ENCODE data around the gene FAIM2. TPM values are rescaled to one million over a fixed set of nuclear protein-coding genes. Genes with fewer than 3 reads are reported as not detected.

Gene FAIM2
- polyA plus RNA-seq, 1 donor from 2014 or later, result 5.3 TPM

- TF ChIP-seq EZH2 (IDR thresholded peaks at IDR 0.05; ENCODE audit: borderline replicate concordance, insufficient read depth, low read length, poor library complexity, severe bottlenecking), result no peak
- TF ChIP-seq POLR2AphosphoS5 (IDR thresholded peaks at IDR 0.05), result no peak
- TF ChIP-seq RAD21 (conservative IDR thresholded peaks at IDR 0.05), result no peak
- no peak for TF ChIP-seq TAF1 (IDR thresholded peaks at IDR 0.05; ENCODE audit: low read depth)
- TF ChIP-seq SMC3 (conservative IDR thresholded peaks at IDR 0.05; ENCODE audit: poor library complexity), result no peak
- no peak for TF ChIP-seq MXI1 (conservative IDR thresholded peaks at IDR 0.05; ENCODE audit: poor library complexity, severe bottlenecking)
- no peak for TF ChIP-seq REST (IDR thresholded peaks at IDR 0.05; ENCODE audit: borderline replicate concordance)
- Histone ChIP-seq H3K9me2 (ENCODE audit: insufficient read depth, low read length) (no peaks in the 10 kb centered on the region), H3K27me3 (ENCODE audit: insufficient read depth, low read depth, low read length) (no peaks in the 10 kb centered on the region), H3K79me2 (replicated peaks; ENCODE audit: insufficient read depth, low read length) (no peaks in the 10 kb centered on the region), H3K4me2 (ENCODE audit: low read length) (no peak overlapping the region), H3K9me3 (ENCODE audit: low read length) (no peaks in the 10 kb centered on the region), H3K27ac (ENCODE audit: low read length) (no peak overlapping the region), H3K9ac (ENCODE audit: low read length) (no peak overlapping the region), H3K4me3 (ENCODE audit: low read length) (no peak overlapping the region), H2AFZ (ENCODE audit: low read depth, low read length) (no peak overlapping the region), H3F3A (ENCODE audit: insufficient read depth, low read length, poor library complexity, severe bottlenecking) (no peaks in the 10 kb centered on the region), H4K20me1 (ENCODE audit: insufficient read depth) (no peaks in the 10 kb centered on the region), H3K36me3 (ENCODE audit: insufficient read depth, low read length) (no peaks in the 10 kb centered on the region)
These were observed 25.7 kb downstream of the FAIM2 start for GRCh38 chr12:49878021-49878420.

GRCh38 chr12:49877066-49877465 is 26.6 kb downstream of the FAIM2 start:
- H3K79me2 ChIP-seq (replicated peaks; ENCODE audit: insufficient read depth, low read length), result no peaks in the 10 kb centered on the region
- H3K9me2 ChIP-seq (ENCODE audit: insufficient read depth, low read length), result no peaks in the 10 kb centered on the region
- no peaks in the 10 kb centered on the region for H3K9me3 ChIP-seq (ENCODE audit: low read length)
- no peaks in the 10 kb centered on the region for H3F3A ChIP-seq (ENCODE audit: insufficient read depth, low read length, poor library complexity, severe bottlenecking)
- H4K20me1 ChIP-seq (ENCODE audit: insufficient read depth), result no peaks in the 10 kb centered on the region
- H3K27ac ChIP-seq (ENCODE audit: low read length), result no peak overlapping the region
- no peak overlapping the region for H2AFZ ChIP-seq (ENCODE audit: low read depth, low read length)
- no peak overlapping the region for H3K9ac ChIP-seq (ENCODE audit: low read length)
- no peaks in the 10 kb centered on the region for H3K36me3 ChIP-seq (ENCODE audit: insufficient read depth, low read length)
- no peak overlapping the region for H3K4me3 ChIP-seq (ENCODE audit: low read length)
- TF ChIP-seq RAD21 (conservative IDR thresholded peaks at IDR 0.05) (no peak), EZH2 (IDR thresholded peaks at IDR 0.05; ENCODE audit: borderline replicate concordance, insufficient read depth, low read length, poor library complexity, severe bottlenecking) (no peak), CTCF (IDR thresholded peaks at IDR 0.05; ENCODE audit: poor library complexity, severe bottlenecking) (no peak), MXI1 (conservative IDR thresholded peaks at IDR 0.05; ENCODE audit: poor library complexity, severe bottlenecking) (no peak), POLR2AphosphoS5 (IDR thresholded peaks at IDR 0.05) (no peak), REST (IDR thresholded peaks at IDR 0.05; ENCODE audit: borderline replicate concordance) (no peak), SMC3 (conservative IDR thresholded peaks at IDR 0.05; ENCODE audit: poor library complexity) (no peak), TAF1 (IDR thresholded peaks at IDR 0.05; ENCODE audit: low read depth) (no peak), EP300 (conservative IDR thresholded peaks at IDR 0.05; ENCODE audit: poor library complexity, severe bottlenecking) (no peak)
- H3K4me2 ChIP-seq (ENCODE audit: low read length), result no peak overlapping the region
- no peaks in the 10 kb centered on the region for H3K27me3 ChIP-seq (ENCODE audit: insufficient read depth, low read depth, low read length)

All from neural cell (in vitro differentiated cells).